ENCODE results near the gene MIF4GD.

- no peak for TF ChIP-seq GATA2 (IDR thresholded peaks at IDR 0.05; ENCODE audit: low read depth, low read length)
- no peak for TF ChIP-seq GATA3 (IDR thresholded peaks at IDR 0.05; ENCODE audit: low read depth, low read length)
Observed at GRCh38 chr17:75319904-75320691, 49.1 kb upstream of the MIF4GD start.

Data from SH-SY5Y (cell line).